Neuronal stem cell (in vitro differentiated cells): ENCODE data around the gene SRC.

Experiments
- DNase-seq: peaks from one replicate; pipeline ENCODE4 v3.0.0-alpha.2; 2013; ENCODE audit warnings: low spot score
- H2AFZ ChIP-seq: one replicate; pipeline ENCODE4 v1.6.1; 2013; ENCODE audit warnings: mild to moderate bottlenecking, low read length, inconsistent platforms
- H2AK5ac ChIP-seq: 2 replicates; pipeline ENCODE4 v1.6.1; 2013; ENCODE audit warnings: low read depth, mild to moderate bottlenecking, inconsistent platforms, low read length, moderate library complexity, mixed read lengths
- H2BK120ac ChIP-seq: 2 replicates; pipeline ENCODE4 v1.6.1; 2013; ENCODE audit warnings: low read depth, mild to moderate bottlenecking, inconsistent platforms, low read length, moderate library complexity, mixed read lengths
- H2BK12ac ChIP-seq: one replicate; pipeline ENCODE4 v1.6.1; 2013; ENCODE audit warnings: low read length, inconsistent platforms
- H2BK15ac ChIP-seq: 2 replicates; pipeline ENCODE4 v1.6.1; 2013; ENCODE audit warnings: mild to moderate bottlenecking, low read length, inconsistent platforms, mixed read lengths
- H2BK5ac ChIP-seq: one replicate; pipeline ENCODE4 v1.6.1; 2013; ENCODE audit warnings: inconsistent platforms, mild to moderate bottlenecking, low read length, moderate library complexity
- H3K14ac ChIP-seq: one replicate; pipeline ENCODE4 v1.6.1; 2013; ENCODE audit warnings: low read length, inconsistent platforms
- H3K18ac ChIP-seq: 2 replicates; pipeline ENCODE4 v1.6.1; 2013; ENCODE audit warnings: low read length, inconsistent platforms
- H3K23ac ChIP-seq: 2 replicates; pipeline ENCODE4 v1.6.1; 2013; ENCODE audit warnings: low read depth, mild to moderate bottlenecking, mixed read lengths, low read length, inconsistent platforms; ENCODE audit not compliant: poor library complexity
- H3K27ac ChIP-seq: replicated peaks from 3 replicates; pipeline ENCODE4 v1.5.1; 2013; ENCODE audit warnings: low read length, inconsistent platforms
- H3K27me3 ChIP-seq, 3 experiments: 2 replicates each; pipeline ENCODE4 v1.6.1; 2013; ENCODE audit warnings: low read length in 3 of 3, mild to moderate bottlenecking in 2 of 3, inconsistent platforms in 1 of 3, low read depth in 1 of 3, mixed read lengths in 1 of 3, moderate library complexity in 1 of 3; ENCODE audit not compliant: control insufficient read depth in 3 of 3, insufficient read depth in 3 of 3
- H3K36me3 ChIP-seq, 2 donors: replicated peaks in 1 of 2; 2 replicates each; pipeline ENCODE4 v1.6.1; 2013; ENCODE audit warnings: low read length in 2 of 2; ENCODE audit not compliant: control insufficient read depth in 2 of 2, insufficient read depth in 2 of 2
- H3K4ac ChIP-seq: 2 replicates; pipeline ENCODE4 v1.6.1; 2013; ENCODE audit warnings: inconsistent platforms, mild to moderate bottlenecking, low read length, moderate library complexity
- H3K4me1 ChIP-seq, 2 donors: 1 replicate in 1 of 2; 2 replicates in 1 of 2; pipeline ENCODE4 v1.6.1; 2013; ENCODE audit warnings: low read length in 2 of 2, low read depth in 1 of 2; ENCODE audit not compliant: control insufficient read depth in 2 of 2, insufficient read depth in 1 of 2
- H3K4me2 ChIP-seq: one replicate; pipeline ENCODE4 v1.6.1; 2013; ENCODE audit warnings: mild to moderate bottlenecking, low read length, inconsistent platforms; ENCODE audit not compliant: insufficient read depth, poor library complexity, severe bottlenecking
- H3K4me3 ChIP-seq, 2 donors: 2 replicates each; pipeline ENCODE4 v1.5.1; 2013; ENCODE audit warnings: low read length in 2 of 2, mild to moderate bottlenecking in 2 of 2, inconsistent platforms in 1 of 2, moderate library complexity in 1 of 2
- H3K79me1 ChIP-seq: one replicate; pipeline ENCODE4 v1.6.1; 2013; ENCODE audit warnings: low read depth, mild to moderate bottlenecking, inconsistent platforms, low read length, moderate library complexity
- H3K9ac ChIP-seq: one replicate; pipeline ENCODE4 v1.6.1; 2013; ENCODE audit warnings: mild to moderate bottlenecking, low read depth, low read length, inconsistent platforms; ENCODE audit not compliant: poor library complexity
- H3K9me3 ChIP-seq, 2 donors: replicated peaks in 1 of 2; 2 replicates each; pipeline versions ENCODE3 to v1.6.1; 2013; ENCODE audit warnings: low read length in 2 of 2, mild to moderate bottlenecking in 2 of 2, inconsistent platforms in 1 of 2, low read depth in 1 of 2, mixed read lengths in 1 of 2, moderate library complexity in 1 of 2; ENCODE audit not compliant: control insufficient read depth in 2 of 2, insufficient read depth in 1 of 2
- H4K8ac ChIP-seq: one replicate; pipeline ENCODE4 v1.6.1; 2013; ENCODE audit warnings: low read depth, mild to moderate bottlenecking, inconsistent platforms, low read length, moderate library complexity
- H4K91ac ChIP-seq: one replicate; pipeline ENCODE4 v1.6.1; 2013; ENCODE audit warnings: low read length, low read depth, mild to moderate bottlenecking, inconsistent platforms; ENCODE audit not compliant: poor library complexity
- WGBS, 2 donors: extraction: QIAGEN DNeasy Blood & Tissue Kit; methylation state at CpG; one replicate each; pipeline ENCODE4 v1.1.7; 2013; ENCODE audit warnings: missing lambda C conversion rate in 2 of 2, mixed read lengths in 1 of 2; ENCODE audit not compliant: insufficient read length in 2 of 2, insufficient replicate concordance in 1 of 2; ENCODE audit errors: extremely low coverage in 2 of 2; 5-methylcytosine and 5-hydroxymethylcytosine counted together

The SRC gene

DNA sequence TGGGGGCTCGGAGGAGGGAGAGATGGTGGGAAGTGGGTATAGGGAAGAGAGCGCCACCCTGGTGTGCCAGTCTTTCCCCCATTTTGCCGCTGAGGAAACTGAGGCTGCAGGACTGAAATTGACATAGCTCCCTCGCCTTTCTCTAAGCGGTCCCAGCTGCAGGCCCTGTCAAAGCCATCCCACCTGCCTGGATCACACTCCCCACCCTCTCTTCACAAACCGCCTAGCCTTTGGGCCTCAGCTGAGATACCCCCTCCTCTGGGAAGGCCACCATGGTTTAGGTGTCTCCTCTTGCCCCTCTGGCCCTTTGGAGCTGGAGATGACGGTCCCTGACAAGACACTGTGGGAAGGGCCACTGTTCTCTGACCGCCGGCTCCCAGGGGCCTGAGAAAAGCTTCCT lies 16.9 kb downstream of the SRC start:
- H3K4ac ChIP-seq = no peak overlapping the region
- peak overlapping the region; percentile 83 for H2AK5ac ChIP-seq
- H2BK120ac ChIP-seq = no peak overlapping the region
- H4K8ac ChIP-seq = no peak overlapping the region
- no peak overlapping the region for H4K91ac ChIP-seq
- no peak overlapping the region for H2BK15ac ChIP-seq
- peaks cover 25% of the 10 kb centered on the region for H3K79me1 ChIP-seq
- no peak overlapping the region for H3K9ac ChIP-seq
- H3K27me3 ChIP-seq = no peaks in the 10 kb centered on the region
- WGBS, 2 donors = no CpG with 5 or more reads among the region's 9 CpGs
- H3K18ac ChIP-seq = peak overlapping the region; percentile 78
- no peak overlapping the region for H3K4me2 ChIP-seq
- H3K9me3 ChIP-seq = no peaks in the 10 kb centered on the region
- no peak for DNase-seq
- H3K4me1 ChIP-seq = peaks cover 0 to 5% of the 10 kb centered on the region in 2 donors
- H2AFZ ChIP-seq = no peak overlapping the region
- no peak overlapping the region for H3K14ac ChIP-seq
- peak overlapping the region; percentile 37 for H3K23ac ChIP-seq
- H2BK5ac ChIP-seq = no peak overlapping the region
- H3K27ac ChIP-seq = no peak overlapping the region
- peaks cover 6 to 29% of the 10 kb centered on the region in 2 donors for H3K36me3 ChIP-seq
- H2BK12ac ChIP-seq = no peak overlapping the region
- no peak overlapping the region for H3K4me3 ChIP-seq

DNA sequence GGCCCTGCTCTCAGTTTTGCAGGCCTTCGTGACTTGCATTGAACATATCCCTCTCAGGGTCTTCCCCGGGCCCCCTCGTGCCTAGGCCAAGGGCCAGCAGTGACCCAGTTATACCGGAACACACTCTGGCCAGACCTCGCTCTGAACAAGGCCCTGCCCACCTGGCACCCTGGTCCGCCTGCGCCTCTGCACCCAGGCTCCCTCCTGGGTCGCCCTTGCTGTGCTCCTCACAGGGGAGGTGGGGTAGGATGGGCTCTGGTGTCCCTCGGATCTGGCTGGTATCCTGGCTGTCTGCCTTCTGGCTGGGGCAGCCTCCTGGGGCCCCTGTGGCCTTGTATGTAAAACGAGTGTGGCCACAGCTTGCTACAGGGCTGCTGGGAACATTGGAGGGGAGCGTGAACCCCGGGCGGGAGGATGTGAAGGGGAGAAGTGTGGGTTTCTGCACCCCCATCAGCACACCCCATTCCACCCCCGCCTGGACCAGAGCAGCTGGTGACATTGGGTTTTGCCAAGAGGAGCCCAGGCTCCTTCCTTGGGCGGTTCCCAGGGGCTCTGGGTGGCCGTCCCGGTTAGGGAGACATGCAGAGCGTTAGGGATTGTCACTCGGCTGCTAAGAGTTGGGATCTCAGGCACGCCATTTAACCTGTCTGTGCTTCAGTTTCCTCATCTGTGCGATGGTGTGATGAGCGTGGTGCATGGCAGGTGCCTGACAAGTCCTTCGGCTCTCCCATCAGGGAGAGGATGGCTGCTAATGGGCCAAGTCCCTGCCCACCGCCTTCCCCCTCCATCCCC lies 17.5 kb downstream of the SRC start:
- Histone ChIP-seq H2BK12ac (peak overlapping the region; percentile 41), H3K27ac (no peak overlapping the region), H3K36me3 (peaks cover 6 to 33% of the 10 kb centered on the region in 2 donors)

DNA sequence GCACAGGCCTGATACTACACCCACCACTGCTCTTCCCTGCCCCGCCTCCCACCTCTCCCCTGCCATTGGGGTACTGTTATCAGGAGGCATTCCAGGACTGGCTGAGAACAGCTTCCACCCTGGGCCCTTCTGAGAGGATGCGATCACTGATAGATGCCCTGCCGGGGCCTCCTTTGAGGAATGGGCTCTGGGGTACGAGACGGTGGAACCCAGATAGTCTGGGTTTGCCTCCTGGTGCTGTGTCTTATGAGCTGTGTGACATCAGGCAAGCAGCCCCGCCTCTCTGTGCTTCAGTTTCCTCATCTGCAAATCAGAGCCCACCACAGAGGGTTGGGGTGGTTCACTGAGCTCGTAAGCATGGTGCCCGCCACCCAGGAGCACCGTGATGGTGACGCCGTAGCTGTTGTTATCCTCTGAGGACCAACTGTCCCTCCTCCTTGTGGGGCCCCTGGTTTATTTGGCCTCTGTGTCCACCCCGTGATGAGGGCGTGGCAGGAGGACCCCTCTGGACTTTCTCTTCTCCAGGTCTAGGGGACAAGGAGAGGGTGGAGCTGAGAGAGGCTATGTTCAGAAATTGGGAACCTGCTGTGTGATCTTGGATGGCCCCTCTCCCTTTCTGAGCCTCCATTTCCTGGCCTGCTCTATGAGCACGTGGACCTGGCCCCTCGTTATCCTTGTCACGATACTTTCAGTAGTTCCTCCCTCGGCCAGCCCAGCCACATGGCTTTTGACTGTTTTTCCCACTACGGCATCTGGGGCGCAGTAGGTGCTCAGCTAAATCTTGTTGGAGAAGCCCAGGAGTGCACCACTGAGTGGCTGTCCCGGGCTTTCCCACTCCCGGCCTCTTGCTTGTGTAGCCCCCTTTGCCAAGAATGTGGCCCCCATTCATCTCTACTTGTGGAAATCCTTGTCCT lies 18.3 kb downstream of the SRC start:
- Histone ChIP-seq H3K4ac (peak overlapping the region; percentile 27), H2BK15ac (no peak overlapping the region), H3K4me1 (peaks cover 0 to under 1% of the 10 kb centered on the region in 2 donors), H3K9ac (no peak overlapping the region), H3K9me3 (no peaks in the 10 kb centered on the region), H4K8ac (no peak overlapping the region), H3K18ac (peak overlapping the region; percentile 57), H3K27me3 (no peaks in the 10 kb centered on the region), H3K4me3 (no peak overlapping the region), H3K14ac (peak overlapping the region; percentile 38), H3K23ac (no peak overlapping the region), H3K79me1 (peaks cover 18% of the 10 kb centered on the region), H3K4me2 (no peak overlapping the region), H3K36me3 (peaks cover 6 to 38% of the 10 kb centered on the region in 2 donors), H2BK12ac (peak overlapping the region; percentile 41), H2AFZ (no peak overlapping the region), H3K27ac (no peak overlapping the region), H4K91ac (no peak overlapping the region), H2BK120ac (no peak overlapping the region), H2AK5ac (peak overlapping the region; percentile 37), H2BK5ac (peak overlapping the region; percentile 24)
- WGBS, 2 donors = no CpG with 5 or more reads among the region's 21 CpGs
- DNase-seq = no peak

More for the DNA sequence above, 17.5 kb downstream of the SRC start:
- Histone ChIP-seq H2AK5ac (peak overlapping the region; percentile 83), H3K79me1 (peaks cover 23% of the 10 kb centered on the region), H3K4ac (no peak overlapping the region), H4K8ac (no peak overlapping the region), H3K27me3 (no peaks in the 10 kb centered on the region), H3K4me2 (no peak overlapping the region), H3K18ac (peak overlapping the region; percentile 65), H4K91ac (no peak overlapping the region), H3K9me3 (no peaks in the 10 kb centered on the region), H3K4me3 (no peak overlapping the region), H2BK15ac (peak overlapping the region; percentile 72), H2AFZ (no peak overlapping the region), H3K9ac (peak overlapping the region; percentile 30), H2BK120ac (peak overlapping the region; percentile 18), H3K4me1 (peaks cover 0 to 5% of the 10 kb centered on the region in 2 donors), H3K23ac (peak overlapping the region; percentile 83), H3K14ac (peak overlapping the region; percentile 38), H2BK5ac (peak overlapping the region; percentile 24)
- no peak for DNase-seq
- no CpG with 5 or more reads among the region's 24 CpGs for WGBS, 2 donors

DNA sequence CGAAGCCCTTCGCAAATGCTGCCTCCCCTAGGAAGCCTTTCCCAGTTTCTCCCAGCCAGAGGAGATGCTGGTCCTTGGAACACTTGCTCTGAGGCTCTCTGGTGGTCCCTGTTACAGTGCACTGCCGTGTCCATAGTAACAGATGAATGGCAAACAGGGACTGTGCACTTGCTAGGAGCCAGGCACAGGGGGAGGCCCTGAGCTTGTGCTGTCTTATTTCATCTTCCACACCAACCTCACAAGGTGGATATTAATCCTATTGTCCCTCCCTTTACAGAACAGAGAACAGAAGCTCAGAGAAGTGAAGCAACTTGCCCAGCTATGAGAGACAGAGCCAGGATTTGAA lies 19.0 kb downstream of the SRC start:
- Histone ChIP-seq H3K27ac (no peak overlapping the region), H3K4ac (no peak overlapping the region), H4K91ac (no peak overlapping the region), H2BK15ac (no peak overlapping the region), H2AFZ (no peak overlapping the region), H2BK5ac (no peak overlapping the region), H3K4me3 (no peak overlapping the region), H2BK12ac (no peak overlapping the region), H2BK120ac (no peak overlapping the region), H2AK5ac (no peak overlapping the region), H3K9ac (no peak overlapping the region), H3K79me1 (peaks cover 18% of the 10 kb centered on the region), H4K8ac (no peak overlapping the region), H3K27me3 (no peaks in the 10 kb centered on the region), H3K4me2 (no peak overlapping the region), H3K9me3 (no peaks in the 10 kb centered on the region), H3K36me3 (peaks cover 6 to 38% of the 10 kb centered on the region in 2 donors), H3K4me1 (no peaks in the 10 kb centered on the region), H3K18ac (peak overlapping the region; percentile 16), H3K23ac (no peak overlapping the region), H3K14ac (no peak overlapping the region)
- DNase-seq = no peak
- no CpG with 5 or more reads among the region's 3 CpGs for WGBS, 2 donors
